NCI-H1436 treated with DMSO at 0.1 percent for 48 hours (cell line): ENCODE results near the gene MAB21L2.
"Not testable (repeated sequence)": the region's sequence is repeated elsewhere in the genome, so short reads cannot be mapped to it uniquely, and the experiment has no call there.

ENCODE experiments used
- DNase-seq: peaks from one replicate; lab custom pipeline; 2025; lab: John Stamatoyannopoulos, UW

MAB21L2 gene

GRCh38 chr4:150582146-150582872, at the start of gene MAB21L2:
Gene MAB21L2 (plus strand): TSS chr4:150582151. CDS start chr4:150583030, 879 bp downstream.
- no peak for DNase-seq

GRCh38 chr4:150533673-150534072, 48.3 kb upstream of the MAB21L2 start:
- no peak for DNase-seq

- no peak for DNase-seq
Observed at GRCh38 chr4:150534818-150535217, 47.1 kb upstream of the MAB21L2 start.

- not testable (repeated sequence) for DNase-seq
Observed at GRCh38 chr4:150537911-150538310, 44.0 kb upstream of the MAB21L2 start.

- DNase-seq, result no peak
Observed at GRCh38 chr4:150540536-150540935, 41.4 kb upstream of the MAB21L2 start.

- DNase-seq, result no peak
Observed at GRCh38 chr4:150540959-150541360, 41.0 kb upstream of the MAB21L2 start.

GRCh38 chr4:150541681-150542080, 40.3 kb upstream of the MAB21L2 start:
- DNase-seq, result no peak

GRCh38 chr4:150543042-150543441, 38.9 kb upstream of the MAB21L2 start:
- no peak for DNase-seq

GRCh38 chr4:150546286-150546685, 35.7 kb upstream of the MAB21L2 start:
- DNase-seq, result no peak

GRCh38 chr4:150547154-150547838, 34.7 kb upstream of the MAB21L2 start:
- DNase-seq, result no peak

- DNase-seq, result not testable (repeated sequence)
Observed at GRCh38 chr4:150557811-150558210, 24.1 kb upstream of the MAB21L2 start.

- DNase-seq, result no peak
Observed at GRCh38 chr4:150561143-150561737, 20.7 kb upstream of the MAB21L2 start.

- DNase-seq, result no peak
Observed at GRCh38 chr4:150562250-150562649, 19.7 kb upstream of the MAB21L2 start.

GRCh38 chr4:150562751-150563150, 19.2 kb upstream of the MAB21L2 start:
- no peak for DNase-seq

- DNase-seq, result not testable (repeated sequence)
Observed at GRCh38 chr4:150564967-150565366, 17.0 kb upstream of the MAB21L2 start.

GRCh38 chr4:150567070-150567469, 14.9 kb upstream of the MAB21L2 start:
- no peak for DNase-seq

GRCh38 chr4:150569384-150569987, 12.5 kb upstream of the MAB21L2 start:
- no peak for DNase-seq

- no peak for DNase-seq
Observed at GRCh38 chr4:150569998-150570535, 11.9 kb upstream of the MAB21L2 start.

- no peak for DNase-seq
Observed at GRCh38 chr4:150570862-150571261, 11.1 kb upstream of the MAB21L2 start.

- DNase-seq, result no peak
Observed at GRCh38 chr4:150572704-150573504, 9.0 kb upstream of the MAB21L2 start.

GRCh38 chr4:150573534-150573933, 8.4 kb upstream of the MAB21L2 start:
- no peak for DNase-seq

GRCh38 chr4:150574678-150575077, 7.3 kb upstream of the MAB21L2 start:
- no peak for DNase-seq
